GM06990 (cell line): ENCODE data around the gene ARHGEF1.
"Not testable (repeated sequence)": the region's sequence is repeated elsewhere in the genome, so short reads cannot be mapped to it uniquely, and the experiment has no call there.

ENCODE experiments used
- DNase-seq: peaks from one replicate; pipeline ENCODE4 v3.0.0-alpha.2; 2011; ENCODE audit not compliant: insufficient read length; ENCODE audit errors: extremely low read depth
- H3K27me3 ChIP-seq: replicated peaks from 2 replicates; pipeline ENCODE4 v1.6.0; 2011; ENCODE audit warnings: low read length; ENCODE audit not compliant: control insufficient read depth, insufficient read depth
- H3K36me3 ChIP-seq: 2 replicates; pipeline ENCODE4 v1.5.1; 2011; ENCODE audit warnings: low read length; ENCODE audit not compliant: control insufficient read depth, insufficient read depth
- H3K4me3 ChIP-seq: replicated peaks from 2 replicates; pipeline ENCODE4 v1.5.1; 2011; ENCODE audit warnings: low read depth, mild to moderate bottlenecking, control low read depth, low read length
- CTCF ChIP-seq: IDR thresholded peaks from 2 replicates; pipeline ENCODE4 v1.5.1; 2011; ENCODE audit warnings: low read length, control low read depth, mild to moderate bottlenecking, inconsistent platforms; ENCODE audit not compliant: insufficient read depth, poor library complexity, severe bottlenecking

Gene ARHGEF1

GRCh38 chr19:41870401-41870873, 12.5 kb upstream of the ARHGEF1 start:
- DNase-seq: no peak
- TF ChIP-seq CTCF: no peak
- Histone ChIP-seq H3K4me3 (no peak overlapping the region), H3K36me3 (peaks cover 39% of the 10 kb centered on the region), H3K27me3 (no peaks in the 10 kb centered on the region)

- peaks cover 32% of the 10 kb centered on the region for H3K36me3 ChIP-seq
- H3K4me3 ChIP-seq: no peak overlapping the region
- no peak for TF ChIP-seq CTCF
- peak; percentile 81 for DNase-seq
- no peaks in the 10 kb centered on the region for H3K27me3 ChIP-seq
Observed at GRCh38 chr19:41871573-41872383, 11.2 kb upstream of the ARHGEF1 start.

- H3K27me3 ChIP-seq: no peaks in the 10 kb centered on the region
- H3K4me3 ChIP-seq: no peak overlapping the region
- DNase-seq: no peak
- H3K36me3 ChIP-seq: peaks cover 29% of the 10 kb centered on the region
- TF ChIP-seq CTCF: no peak
Observed at GRCh38 chr19:41872384-41872774, 10.6 kb upstream of the ARHGEF1 start.

- H3K36me3 ChIP-seq: peaks cover 27% of the 10 kb centered on the region
- no peak overlapping the region for H3K4me3 ChIP-seq
- H3K27me3 ChIP-seq: no peaks in the 10 kb centered on the region
- peak; percentile 80 for DNase-seq
- TF ChIP-seq CTCF: peak; percentile 89
Observed at GRCh38 chr19:41872775-41873647, 10.0 kb upstream of the ARHGEF1 start.

- not testable (repeated sequence) for H3K27me3 ChIP-seq, DNase-seq, H3K4me3 ChIP-seq
- peaks cover 15% of the 10 kb centered on the region for H3K36me3 ChIP-seq
Observed at GRCh38 chr19:41875973-41876372, 7.0 kb upstream of the ARHGEF1 start.
